ENCODE data around the gene FN3K. TPM values are rescaled to one million over a fixed set of nuclear protein-coding genes. Genes with fewer than 3 reads are reported as not detected.

Gene FN3K
- total and polyA plus RNA-seq, 2 donors (not counting 3 experiments of a cell fraction or from before 2014, with no cell fraction given) = 2.0 to 12.0 TPM

DNA sequence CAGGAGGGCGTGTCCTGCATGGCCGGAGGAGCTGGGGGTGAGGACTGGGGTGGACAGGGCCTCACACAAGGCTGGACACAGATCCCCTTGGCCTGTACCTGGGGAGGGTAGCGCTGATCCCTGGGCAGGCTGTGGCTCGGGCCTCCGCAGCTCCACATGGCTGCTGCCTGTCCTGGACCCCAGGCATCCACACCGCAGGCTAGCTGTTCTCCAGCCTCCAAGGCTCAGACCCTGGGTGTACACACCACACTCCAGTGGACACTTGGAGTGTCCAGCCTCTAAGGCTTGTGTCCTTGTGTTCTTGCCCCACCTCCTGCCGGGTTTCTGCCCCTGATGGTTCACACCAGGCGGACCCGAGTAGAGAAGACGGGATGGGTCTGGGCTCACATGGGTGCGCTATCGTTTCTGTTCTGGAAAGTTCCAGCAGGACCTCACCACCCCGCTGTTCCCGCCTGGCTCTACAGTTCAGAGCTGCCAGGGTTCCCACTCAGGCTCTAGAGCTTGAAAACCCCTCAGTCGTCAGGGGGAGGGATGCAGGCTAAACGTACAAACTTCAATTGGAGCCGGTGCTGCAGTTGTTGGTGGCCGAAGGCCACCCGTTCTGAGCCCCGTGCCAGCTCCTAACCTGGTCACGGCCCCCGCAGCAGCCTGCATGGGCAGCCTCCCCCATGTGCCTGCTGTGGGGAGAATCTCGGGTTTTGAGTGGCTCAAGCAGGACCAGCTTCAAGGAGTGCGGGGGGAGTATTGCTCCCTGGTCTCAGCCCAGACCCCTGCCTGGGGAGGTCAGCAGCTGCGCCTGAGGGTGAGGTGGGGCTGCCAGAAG, 25.5 kb upstream of the FN3K start:
- Histone ChIP-seq H3K79me2 (ENCODE audit: control insufficient read depth, insufficient read depth, low read length) (no peaks in the 10 kb centered on the region), H3K4me1 (ENCODE audit: control insufficient read depth, extremely low read depth, insufficient read depth, low read length) (no peaks in the 10 kb centered on the region), H2AFZ (ENCODE audit: low read depth, low read length) (no peak overlapping the region), H3K9ac (replicated peaks; ENCODE audit: extremely low read depth, insufficient read depth, low read length) (no peak overlapping the region), H3K4me3 (replicated peaks in 1 of 3; ENCODE audit: insufficient read depth in 1 of 3, low read depth in 1 of 3, low read length in 3 of 3) (no peak overlapping the region), H3K9me3 (replicated peaks; ENCODE audit: control insufficient read depth, insufficient read depth, low read length) (no peaks in the 10 kb centered on the region), H3K9me1 (replicated peaks; ENCODE audit: control insufficient read depth, extremely low read depth, insufficient read depth, low read length) (no peaks in the 10 kb centered on the region), H4K20me1 (replicated peaks; ENCODE audit: control insufficient read depth, extremely low read depth, insufficient read depth, low read length) (no peaks in the 10 kb centered on the region), H3K4me2 (ENCODE audit: insufficient read depth, low read length) (no peak overlapping the region), H3K27ac (ENCODE audit: insufficient read depth, low read depth, low read length) (no peak overlapping the region), H3K27me3 (ENCODE audit: control insufficient read depth in 2 of 2, insufficient read depth in 2 of 2, low read length in 2 of 2) (no peaks in the 10 kb centered on the region), H3K36me3 (ENCODE audit: control insufficient read depth in 2 of 2, extremely low read depth in 1 of 2, insufficient read depth in 2 of 2, low read length in 2 of 2) (no peaks in the 10 kb centered on the region)
- FAIRE-seq (no peak), DNase-seq (ENCODE audit: low read depth, low spot score) (no peak)
- no TSS peak for BruUV-seq (replicated peaks)
- ChIA-PET CTCF (no interaction called here), POLR2A (no interaction called here)
- dilution Hi-C loops (cut with MboI; ENCODE audit: extremely low pct_ligation_motif_present, low sequenced_read_pairs) = no loop called here
- TF ChIP-seq POLR2AphosphoS5 (IDR thresholded peaks at IDR 0.05; ENCODE audit: insufficient read depth, low read depth, low read length) (no peak), EZH2 (IDR thresholded peaks at IDR 0.05; ENCODE audit: borderline replicate concordance, low read depth, low read length, severe bottlenecking) (no peak)
- intact Hi-C loops (cut with micrococcal nuclease) = no loop called here

DNA sequence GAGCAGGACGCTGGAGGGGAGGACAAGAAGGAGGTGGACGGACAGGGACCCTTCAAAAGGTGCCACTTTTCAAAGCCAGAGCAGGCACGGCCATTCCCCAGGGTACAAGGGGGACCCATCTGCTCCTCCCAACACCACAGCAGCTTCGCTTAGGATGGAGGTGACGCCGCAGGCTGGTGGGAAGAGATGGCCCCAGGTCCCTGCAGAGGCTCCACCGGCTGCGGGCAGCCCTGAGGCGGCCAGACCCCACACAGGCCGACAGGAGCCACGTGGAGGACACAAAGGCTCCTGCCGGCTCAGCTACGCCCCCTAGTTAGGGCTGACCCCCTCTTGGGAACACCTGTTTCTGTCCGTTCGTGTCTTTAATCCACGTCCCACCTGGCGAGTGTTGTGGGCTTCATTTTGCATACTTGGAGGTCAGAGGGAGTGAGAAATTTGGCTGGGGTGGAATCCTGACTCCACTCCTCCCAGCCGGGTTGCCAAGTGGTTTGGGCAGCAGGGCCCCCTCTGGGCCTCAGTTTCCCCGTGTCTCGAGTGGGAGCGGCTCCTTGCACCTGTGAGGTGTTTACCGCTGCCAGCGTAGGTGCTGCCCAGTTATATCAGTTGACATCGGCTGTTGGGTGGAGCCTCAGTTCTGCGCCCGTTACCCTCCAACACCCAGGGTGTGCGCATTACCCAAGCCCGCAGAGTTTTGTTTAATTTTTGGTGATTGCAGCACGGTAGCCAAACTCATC, 24.7 kb upstream of the FN3K start:
- TF ChIP-seq GATA2 (IDR thresholded peaks at IDR 0.05; ENCODE audit: insufficient read depth, insufficient read length, low read depth, low read length) = no peak
- TF ChIP-seq, protein P1, sequence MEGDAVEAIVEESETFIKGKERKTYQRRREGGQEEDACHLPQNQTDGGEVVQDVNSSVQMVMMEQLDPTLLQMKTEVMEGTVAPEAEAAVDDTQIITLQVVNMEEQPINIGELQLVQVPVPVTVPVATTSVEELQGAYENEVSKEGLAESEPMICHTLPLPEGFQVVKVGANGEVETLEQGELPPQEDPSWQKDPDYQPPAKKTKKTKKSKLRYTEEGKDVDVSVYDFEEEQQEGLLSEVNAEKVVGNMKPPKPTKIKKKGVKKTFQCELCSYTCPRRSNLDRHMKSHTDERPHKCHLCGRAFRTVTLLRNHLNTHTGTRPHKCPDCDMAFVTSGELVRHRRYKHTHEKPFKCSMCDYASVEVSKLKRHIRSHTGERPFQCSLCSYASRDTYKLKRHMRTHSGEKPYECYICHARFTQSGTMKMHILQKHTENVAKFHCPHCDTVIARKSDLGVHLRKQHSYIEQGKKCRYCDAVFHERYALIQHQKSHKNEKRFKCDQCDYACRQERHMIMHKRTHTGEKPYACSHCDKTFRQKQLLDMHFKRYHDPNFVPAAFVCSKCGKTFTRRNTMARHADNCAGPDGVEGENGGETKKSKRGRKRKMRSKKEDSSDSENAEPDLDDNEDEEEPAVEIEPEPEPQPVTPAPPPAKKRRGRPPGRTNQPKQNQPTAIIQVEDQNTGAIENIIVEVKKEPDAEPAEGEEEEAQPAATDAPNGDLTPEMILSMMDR (IDR thresholded peaks at IDR 0.05; ENCODE audit: extremely low read depth in 1 of 2, insufficient read depth in 1 of 2, low read depth in 1 of 2, low read length in 2 of 2) = no peak
- TF ChIP-seq MYC (IDR thresholded peaks at IDR 0.05; ENCODE audit: low read depth, low read length) = no peak
- TF ChIP-seq JUN (IDR thresholded peaks at IDR 0.05; ENCODE audit: borderline replicate concordance, insufficient read depth, insufficient read length, low read depth) = no peak
- TF ChIP-seq POLR2AphosphoS5 (IDR thresholded peaks at IDR 0.05; ENCODE audit: insufficient read depth, low read depth, low read length) = no peak
- no peak for TF ChIP-seq EZH2 (IDR thresholded peaks at IDR 0.05; ENCODE audit: borderline replicate concordance, low read depth, low read length, severe bottlenecking)
- TF ChIP-seq, protein P2, sequence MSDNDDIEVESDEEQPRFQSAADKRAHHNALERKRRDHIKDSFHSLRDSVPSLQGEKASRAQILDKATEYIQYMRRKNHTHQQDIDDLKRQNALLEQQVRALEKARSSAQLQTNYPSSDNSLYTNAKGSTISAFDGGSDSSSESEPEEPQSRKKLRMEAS (IDR thresholded peaks at IDR 0.05; ENCODE audit: insufficient read depth, insufficient read length) = no peak
- no peak for TF ChIP-seq FOS (IDR thresholded peaks at IDR 0.05; ENCODE audit: borderline replicate concordance, insufficient read depth, low read length)
- TF ChIP-seq POLR2A (IDR thresholded peaks at IDR 0.05; ENCODE audit: low read depth, low read length) = no peak
- H4K20me1 ChIP-seq (replicated peaks; ENCODE audit: control insufficient read depth, extremely low read depth, insufficient read depth, low read length) = no peaks in the 10 kb centered on the region
- H2AFZ ChIP-seq (ENCODE audit: low read depth, low read length) = no peak overlapping the region
- DNase-seq (ENCODE audit: low read depth, low spot score) (no peak), FAIRE-seq (no peak)
- ChIA-PET POLR2A (no interaction called here), CTCF (no interaction called here)
- no peaks in the 10 kb centered on the region for H3K9me1 ChIP-seq (replicated peaks; ENCODE audit: control insufficient read depth, extremely low read depth, insufficient read depth, low read length)
- H3K27ac ChIP-seq (ENCODE audit: insufficient read depth, low read depth, low read length) = no peak overlapping the region
- no peaks in the 10 kb centered on the region for H3K27me3 ChIP-seq (ENCODE audit: control insufficient read depth in 2 of 2, insufficient read depth in 2 of 2, low read length in 2 of 2)
- dilution Hi-C loops (cut with MboI; ENCODE audit: extremely low pct_ligation_motif_present, low sequenced_read_pairs) = no loop called here
- H3K4me2 ChIP-seq (ENCODE audit: insufficient read depth, low read length) = no peak overlapping the region
- no peaks in the 10 kb centered on the region for H3K79me2 ChIP-seq (ENCODE audit: control insufficient read depth, insufficient read depth, low read length)
- no TSS peak for BruUV-seq (replicated peaks)
- H3K9me3 ChIP-seq (replicated peaks; ENCODE audit: control insufficient read depth, insufficient read depth, low read length) = no peaks in the 10 kb centered on the region
- H3K9ac ChIP-seq (replicated peaks; ENCODE audit: extremely low read depth, insufficient read depth, low read length) = no peak overlapping the region
- no peak overlapping the region for H3K4me3 ChIP-seq (replicated peaks in 1 of 3; ENCODE audit: insufficient read depth in 1 of 3, low read depth in 1 of 3, low read length in 3 of 3)
- intact Hi-C loops (cut with micrococcal nuclease) = no loop called here
- H3K4me1 ChIP-seq (ENCODE audit: control insufficient read depth, extremely low read depth, insufficient read depth, low read length) = peaks cover under 1% of the 10 kb centered on the region
- H3K36me3 ChIP-seq (ENCODE audit: control insufficient read depth in 2 of 2, extremely low read depth in 1 of 2, insufficient read depth in 2 of 2, low read length in 2 of 2) = no peaks in the 10 kb centered on the region
